Embryonic facial prominence (tissue), 1 donor: Measurements from ENCODE around the gene FNIP1.
"Not testable (repeated sequence)": the region's sequence is repeated elsewhere in the genome, so short reads cannot be mapped to it uniquely, and the experiment has no call there.

Source experiments
- DNase-seq: peaks from one replicate; pipeline ENCODE4 v3.0.0-alpha.2; 2016; ENCODE audit errors: extremely low spot score

FNIP1 gene

GRCh38 chr5:131607903-131608540, 188.8 kb downstream of the FNIP1 start:
- no peak for DNase-seq

- no peak for DNase-seq
These were observed 189.4 kb downstream of the FNIP1 start for GRCh38 chr5:131607418-131607817.

- DNase-seq, result no peak
These were observed 191.7 kb downstream of the FNIP1 start for GRCh38 chr5:131605086-131605485.

GRCh38 chr5:131595088-131596033, 201.5 kb downstream of the FNIP1 start:
- DNase-seq, result no peak

- no peak for DNase-seq
These were observed 202.9 kb downstream of the FNIP1 start for GRCh38 chr5:131593921-131594320.

- not testable (repeated sequence) for DNase-seq
These were observed 203.4 kb downstream of the FNIP1 start for GRCh38 chr5:131593436-131593835.
